Measurements from ENCODE around the gene UQCR10. TPM values are rescaled to one million over a fixed set of nuclear protein-coding genes. Genes with fewer than 3 reads are reported as not detected.

Gene UQCR10
- polyA plus RNA-seq, 2 of the 4 experiments (the other 2 are of a cell fraction): 115 to 171 TPM

DNA sequence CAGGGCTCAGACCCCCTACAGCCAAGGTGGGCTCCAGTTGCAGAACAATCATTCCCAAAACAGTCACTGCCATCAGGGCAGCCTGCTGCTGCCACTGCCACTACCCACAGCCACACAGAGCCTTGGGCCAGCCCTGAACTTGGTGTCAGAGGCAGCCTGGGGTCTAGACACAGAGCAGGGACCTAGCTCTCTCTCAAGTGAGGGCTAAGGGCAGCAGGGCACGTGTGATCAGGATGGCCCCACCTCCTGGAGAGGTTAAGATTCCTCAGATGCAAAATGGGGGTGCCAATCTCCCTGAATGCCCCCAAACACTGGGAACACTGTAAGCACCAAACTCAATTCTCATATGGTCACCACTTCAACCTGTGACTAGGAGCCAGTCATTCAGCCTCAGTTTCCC lies 31.8 kb upstream of the UQCR10 start:
- ATAC-seq: no peak
- no peaks in the 10 kb centered on the region for H3K9me3 ChIP-seq
- no peak for TF ChIP-seq PHF8 (IDR thresholded peaks at IDR 0.05; ENCODE audit: borderline replicate concordance, low read depth)
- no peak for TF ChIP-seq MYC (IDR thresholded peaks at IDR 0.05; ENCODE audit: borderline replicate concordance, low read length)
- TF ChIP-seq SREBF2 (IDR thresholded peaks at IDR 0.05): no peak
- TF ChIP-seq CBX8 (IDR thresholded peaks at IDR 0.05): no peak
- no peak for TF ChIP-seq MAZ (IDR thresholded peaks at IDR 0.05; ENCODE audit: borderline replicate concordance, low read depth, low read length)
- no peak overlapping the region for H3K4me3 ChIP-seq
- POLR2A ChIA-PET: no interaction called here
- no peak overlapping the region for H3K27ac ChIP-seq
- no peak for DNase-seq (ENCODE audit: low read depth in 1 of 2, low spot score in 1 of 2)
- H3K4me1 ChIP-seq: no peaks in the 10 kb centered on the region
- FAIRE-seq: no peak
- CTCF ChIA-PET: no interaction called here
- no peak overlapping the region for H3K4me2 ChIP-seq
- WGBS (ENCODE audit: missing lambda C conversion rate): 40% methylated on average over 1 of the region's 1 CpG

DNA sequence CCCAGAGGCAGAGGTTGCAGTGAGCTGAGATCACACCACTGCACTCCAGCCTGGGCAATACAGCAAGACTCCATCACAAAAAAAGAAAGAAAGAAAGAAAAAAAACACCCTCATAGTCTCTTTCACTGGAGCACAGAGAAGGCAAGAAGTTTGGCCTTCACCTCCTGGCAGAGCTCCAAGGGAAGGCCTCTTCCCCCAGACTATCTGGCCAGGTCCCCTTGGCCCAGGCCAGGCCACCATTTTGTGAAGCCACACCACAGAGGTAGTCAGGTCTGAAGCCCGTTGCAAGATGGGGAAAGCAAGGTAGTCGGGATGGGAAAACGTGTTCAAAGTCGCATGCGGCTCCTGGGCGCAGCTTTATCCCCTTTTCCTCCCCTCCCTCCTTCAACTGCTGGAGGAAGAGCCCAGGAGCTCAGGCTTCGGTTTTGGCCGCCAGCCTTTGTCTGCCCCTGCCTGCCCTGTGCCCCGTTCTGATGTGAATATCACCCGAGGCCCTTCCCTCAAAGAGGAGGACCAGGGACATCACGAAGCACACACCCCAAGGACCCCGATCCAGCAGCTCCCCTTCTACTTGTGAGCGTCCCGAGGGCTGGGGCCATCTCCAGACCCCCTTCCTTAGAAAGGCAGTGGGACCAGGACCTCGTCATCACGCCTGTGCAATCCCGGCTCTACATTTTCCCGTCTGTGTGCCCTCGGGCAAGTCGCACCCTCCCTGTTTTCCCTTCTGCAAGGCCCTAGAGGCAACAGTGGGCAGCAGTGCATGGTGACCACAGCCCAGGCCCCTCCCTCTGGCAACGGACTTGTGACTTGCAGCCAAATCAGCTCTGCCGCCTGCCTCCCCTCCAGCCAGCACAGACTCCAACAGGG lies 29.7 kb upstream of the UQCR10 start:
- H3K4me3 ChIP-seq: no peak overlapping the region
- 82% methylated on average over 20 of the region's 22 CpGs for WGBS (ENCODE audit: missing lambda C conversion rate)
- ATAC-seq (no peak), DNase-seq (ENCODE audit: low read depth in 1 of 2, low spot score in 1 of 2) (no peak), FAIRE-seq (no peak)
- ChIA-PET POLR2A (no interaction called here), CTCF (interaction anchor here (1.3 kb wide), 1 partner anchor 146 kb away, joined by 3 read pairs; no protein-coding TSS in a partner anchor)
- no peak overlapping the region for H3K4me2 ChIP-seq
- H3K4me1 ChIP-seq: no peaks in the 10 kb centered on the region
- TF ChIP-seq CEBPB (IDR thresholded peaks at IDR 0.05) (no peak), EHMT2 (IDR thresholded peaks at IDR 0.05; ENCODE audit: low read depth) (no peak), RARB (CRISPR knock-in tag; IDR thresholded peaks at IDR 0.05) (no peak), HOXB13 (CRISPR knock-in tag; IDR thresholded peaks at IDR 0.05; ENCODE audit: low read depth) (no peak), MYC (IDR thresholded peaks at IDR 0.05; ENCODE audit: borderline replicate concordance, low read length) (no peak), FOXS1 (CRISPR knock-in tag; IDR thresholded peaks at IDR 0.05) (no peak), KDM5A (IDR thresholded peaks at IDR 0.05) (no peak), RAD21 (conservative IDR thresholded peaks at IDR 0.05 in 1 of 2, IDR thresholded peaks at IDR 0.05 in 1 of 2) (no peak), HOXB5 (CRISPR knock-in tag; IDR thresholded peaks at IDR 0.05) (no peak), EHF (CRISPR knock-in tag; IDR thresholded peaks at IDR 0.05) (no peak)
- no peak overlapping the region for H3K27ac ChIP-seq
- no peaks in the 10 kb centered on the region for H3K9me3 ChIP-seq

DNA sequence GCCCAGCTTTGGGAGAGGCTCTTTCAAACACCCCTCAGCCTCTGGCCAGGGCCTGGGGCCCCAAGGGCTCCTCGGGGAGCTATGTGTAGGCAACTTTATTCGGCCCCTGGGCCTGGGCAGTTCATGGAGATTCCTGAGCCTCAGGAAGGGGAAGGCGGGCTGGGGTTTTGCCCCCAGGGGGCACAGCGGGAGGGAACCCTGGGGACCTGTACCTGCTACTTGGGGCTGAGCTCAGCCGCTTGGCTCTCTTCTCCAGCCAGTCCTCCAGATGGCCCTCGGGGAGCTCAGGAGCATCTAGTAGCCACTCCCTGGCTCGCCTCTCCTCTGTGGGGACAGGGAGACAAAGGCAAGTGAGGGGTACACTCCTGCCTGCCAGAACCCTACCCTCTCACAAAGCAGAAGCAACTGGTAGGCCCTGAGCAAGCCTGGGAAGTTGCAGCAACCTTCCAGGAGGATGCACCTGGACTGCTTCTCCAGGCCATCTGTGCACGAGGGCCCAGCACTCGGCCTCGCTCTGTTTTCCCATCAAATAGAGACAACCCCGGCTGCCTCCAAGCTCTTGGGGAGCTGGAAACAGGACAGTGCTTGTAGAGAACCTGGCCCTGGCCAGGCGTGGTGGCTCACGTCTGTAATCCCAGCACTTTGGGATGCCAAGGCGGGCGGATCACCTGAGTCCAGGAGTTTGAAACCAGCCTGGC lies 28.9 kb upstream of the UQCR10 start:
- no peak overlapping the region for H3K4me2 ChIP-seq
- no peak overlapping the region for H3K27ac ChIP-seq
- DNase-seq (ENCODE audit: low read depth in 1 of 2, low spot score in 1 of 2) (no peak), FAIRE-seq (no peak), ATAC-seq (no peak)
- ChIA-PET POLR2A (no interaction called here), CTCF (interaction anchor here (1.2 to 1.7 kb wide), 3 partner anchors 14 to 145 kb away, joined by 3 to 4 read pairs (median 3); no protein-coding TSS in a partner anchor)
- WGBS (ENCODE audit: missing lambda C conversion rate): 82% methylated on average over 12 of the region's 15 CpGs
- no peak overlapping the region for H3K4me3 ChIP-seq
- no peaks in the 10 kb centered on the region for H3K9me3 ChIP-seq
- no peaks in the 10 kb centered on the region for H3K4me1 ChIP-seq
- TF ChIP-seq EP300 (IDR thresholded peaks at IDR 0.05) (no peak), EHMT2 (IDR thresholded peaks at IDR 0.05; ENCODE audit: low read depth) (no peak), CHD4 (IDR thresholded peaks at IDR 0.05; ENCODE audit: borderline replicate concordance) (no peak), SMC3 (IDR thresholded peaks at IDR 0.05) (no peak), SREBF2 (IDR thresholded peaks at IDR 0.05) (no peak), GATA3 (IDR thresholded peaks at IDR 0.05; ENCODE audit: borderline replicate concordance) (no peak), FOSL2 (IDR thresholded peaks at IDR 0.05) (no peak), FOSL2 (CRISPR knock-in tag; IDR thresholded peaks at IDR 0.05) (no peak), RFX5 (IDR thresholded peaks at IDR 0.05) (no peak), BHLHE40 (IDR thresholded peaks at IDR 0.05; ENCODE audit: low read depth, low read length) (no peak), EHF (CRISPR knock-in tag; IDR thresholded peaks at IDR 0.05) (no peak), CBX2 (IDR thresholded peaks at IDR 0.05; ENCODE audit: borderline replicate concordance, low read depth) (no peak), PHF8 (IDR thresholded peaks at IDR 0.05; ENCODE audit: borderline replicate concordance, low read depth) (no peak), KDM1A (IDR thresholded peaks at IDR 0.05; ENCODE audit: low read depth) (no peak), MAZ (IDR thresholded peaks at IDR 0.05; ENCODE audit: borderline replicate concordance, low read depth, low read length) (no peak), HDAC2 (IDR thresholded peaks at IDR 0.05) (no peak), RARB (CRISPR knock-in tag; IDR thresholded peaks at IDR 0.05) (no peak), NR3C1 (IDR thresholded peaks at IDR 0.05) (no peak), HOXB5 (CRISPR knock-in tag; IDR thresholded peaks at IDR 0.05) (no peak)
- TF ChIP-seq, protein P1, sequence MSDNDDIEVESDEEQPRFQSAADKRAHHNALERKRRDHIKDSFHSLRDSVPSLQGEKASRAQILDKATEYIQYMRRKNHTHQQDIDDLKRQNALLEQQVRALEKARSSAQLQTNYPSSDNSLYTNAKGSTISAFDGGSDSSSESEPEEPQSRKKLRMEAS (IDR thresholded peaks at IDR 0.05): no peak
- TF ChIP-seq, protein P2, sequence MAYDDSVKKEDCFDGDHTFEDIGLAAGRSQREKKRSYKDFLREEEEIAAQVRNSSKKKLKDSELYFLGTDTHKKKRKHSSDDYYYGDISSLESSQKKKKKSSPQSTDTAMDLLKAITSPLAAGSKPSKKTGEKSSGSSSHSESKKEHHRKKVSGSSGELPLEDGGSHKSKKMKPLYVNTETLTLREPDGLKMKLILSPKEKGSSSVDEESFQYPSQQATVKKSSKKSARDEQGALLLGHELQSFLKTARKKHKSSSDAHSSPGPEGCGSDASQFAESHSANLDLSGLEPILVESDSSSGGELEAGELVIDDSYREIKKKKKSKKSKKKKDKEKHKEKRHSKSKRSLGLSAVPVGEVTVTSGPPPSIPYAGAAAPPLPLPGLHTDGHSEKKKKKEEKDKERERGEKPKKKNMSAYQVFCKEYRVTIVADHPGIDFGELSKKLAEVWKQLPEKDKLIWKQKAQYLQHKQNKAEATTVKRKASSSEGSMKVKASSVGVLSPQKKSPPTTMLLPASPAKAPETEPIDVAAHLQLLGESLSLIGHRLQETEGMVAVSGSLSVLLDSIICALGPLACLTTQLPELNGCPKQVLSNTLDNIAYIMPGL (CRISPR knock-in tag; IDR thresholded peaks at IDR 0.05; ENCODE audit: borderline replicate concordance): no peak
